ENCODE data around the gene CTSE. TPM values are rescaled to one million over a fixed set of nuclear protein-coding genes. Genes with fewer than 3 reads are reported as not detected.

Gene CTSE
- total RNA-seq, 1 experiment from 2014 or later, result 0.39 TPM

GRCh38 chr1:205971082-205971481 is 52.6 kb downstream of the CTSE start:
- H3K4me3 ChIP-seq (ENCODE audit: low read depth, low read length, poor library complexity, severe bottlenecking), result no peak overlapping the region
- POLR2A ChIA-PET (ENCODE audit: low non-redundant PET), result no interaction called here
- intact Hi-C loops (cut with micrococcal nuclease; ENCODE audit: unreplicated experiment), result no loop called here
- no peaks in the 10 kb centered on the region for H3K36me3 ChIP-seq (ENCODE audit: insufficient read depth, low read length, poor library complexity, severe bottlenecking)
- CTCF ChIA-PET, result no interaction called here
- H3K27ac ChIP-seq (ENCODE audit: low read depth, low read length, poor library complexity, severe bottlenecking), result no peak overlapping the region
- no peaks in the 10 kb centered on the region for H3K27me3 ChIP-seq (replicated peaks; ENCODE audit: insufficient read depth, low read depth, low read length, poor library complexity)
- no TSS peak for BruUV-seq (replicated peaks)
- no peaks in the 10 kb centered on the region for H3K9me3 ChIP-seq (ENCODE audit: low read depth, low read length, poor library complexity, severe bottlenecking)
- TF ChIP-seq CTCF (conservative IDR thresholded peaks at IDR 0.05; ENCODE audit: low read depth, low read length) (no peak), EZH2 (IDR thresholded peaks at IDR 0.05; ENCODE audit: borderline replicate concordance, low read depth, low read length, poor library complexity, severe bottlenecking) (no peak)
- H3K4me1 ChIP-seq (ENCODE audit: insufficient read depth, low read length, poor library complexity, severe bottlenecking), result no peaks in the 10 kb centered on the region
- no peak for DNase-seq (ENCODE audit: low spot score)

GRCh38 chr1:205970486-205970885 is 53.2 kb downstream of the CTSE start:
- Histone ChIP-seq H3K27me3 (replicated peaks; ENCODE audit: insufficient read depth, low read depth, low read length, poor library complexity) (no peaks in the 10 kb centered on the region), H3K36me3 (ENCODE audit: insufficient read depth, low read length, poor library complexity, severe bottlenecking) (no peaks in the 10 kb centered on the region), H3K4me1 (ENCODE audit: insufficient read depth, low read length, poor library complexity, severe bottlenecking) (no peaks in the 10 kb centered on the region), H3K27ac (ENCODE audit: low read depth, low read length, poor library complexity, severe bottlenecking) (no peak overlapping the region), H3K9me3 (ENCODE audit: low read depth, low read length, poor library complexity, severe bottlenecking) (no peaks in the 10 kb centered on the region), H3K4me3 (ENCODE audit: low read depth, low read length, poor library complexity, severe bottlenecking) (no peak overlapping the region)
- no TSS peak for BruUV-seq (replicated peaks)
- CTCF ChIA-PET, result no interaction called here
- no peak for DNase-seq (ENCODE audit: low spot score)
- TF ChIP-seq CTCF (conservative IDR thresholded peaks at IDR 0.05; ENCODE audit: low read depth, low read length), result no peak
- TF ChIP-seq EZH2 (IDR thresholded peaks at IDR 0.05; ENCODE audit: borderline replicate concordance, low read depth, low read length, poor library complexity, severe bottlenecking), result no peak
- POLR2A ChIA-PET (ENCODE audit: low non-redundant PET), result no interaction called here
- intact Hi-C loops (cut with micrococcal nuclease; ENCODE audit: unreplicated experiment), result no loop called here

GRCh38 chr1:205969229-205969628 is 54.5 kb downstream of the CTSE start:
- Histone ChIP-seq H3K9me3 (ENCODE audit: low read depth, low read length, poor library complexity, severe bottlenecking) (no peaks in the 10 kb centered on the region), H3K27me3 (replicated peaks; ENCODE audit: insufficient read depth, low read depth, low read length, poor library complexity) (no peaks in the 10 kb centered on the region), H3K4me3 (ENCODE audit: low read depth, low read length, poor library complexity, severe bottlenecking) (no peak overlapping the region), H3K36me3 (ENCODE audit: insufficient read depth, low read length, poor library complexity, severe bottlenecking) (no peaks in the 10 kb centered on the region), H3K4me1 (ENCODE audit: insufficient read depth, low read length, poor library complexity, severe bottlenecking) (no peaks in the 10 kb centered on the region), H3K27ac (ENCODE audit: low read depth, low read length, poor library complexity, severe bottlenecking) (no peak overlapping the region)
- CTCF ChIA-PET, result no interaction called here
- POLR2A ChIA-PET (ENCODE audit: low non-redundant PET), result no interaction called here
- BruUV-seq (replicated peaks), result no TSS peak
- intact Hi-C loops (cut with micrococcal nuclease; ENCODE audit: unreplicated experiment), result no loop called here
- TF ChIP-seq EZH2 (IDR thresholded peaks at IDR 0.05; ENCODE audit: borderline replicate concordance, low read depth, low read length, poor library complexity, severe bottlenecking) (no peak), CTCF (conservative IDR thresholded peaks at IDR 0.05; ENCODE audit: low read depth, low read length) (no peak)
- DNase-seq (ENCODE audit: low spot score), result no peak

Data from A673 (cell line).